Progenitor cell of endocrine pancreas (in vitro differentiated cells): ENCODE measurements around the gene HTATSF1. TPM values are rescaled to one million over a fixed set of nuclear protein-coding genes. Genes with fewer than 3 reads are reported as not detected.

Source experiments
- DNase-seq: peaks from one replicate; pipeline ENCODE4 v3.0.0; 2021; ENCODE audit warnings: low spot score; ENCODE audit not compliant: unreplicated experiment
- H3K27ac Mint-ChIP-seq: 2 replicates; pipeline ENCODE4 v1.8.0; 2021; ENCODE audit warnings: mild to moderate bottlenecking, moderate library complexity, mixed read lengths
- H3K27me3 Mint-ChIP-seq: 2 replicates; pipeline ENCODE4 v1.8.0; 2021; ENCODE audit warnings: mixed read lengths
- H3K36me3 Mint-ChIP-seq: 2 replicates; pipeline ENCODE4 v1.8.0; 2022; ENCODE audit warnings: mixed read lengths; ENCODE audit not compliant: insufficient read depth
- H3K4me1 Mint-ChIP-seq: 2 replicates; pipeline ENCODE4 v1.8.0; 2021; ENCODE audit warnings: low read depth, mixed read lengths
- H3K4me3 Mint-ChIP-seq: 2 replicates; pipeline ENCODE4 v1.8.0; 2021; ENCODE audit warnings: low read depth, mild to moderate bottlenecking, moderate library complexity, mixed read lengths
- H3K9me3 Mint-ChIP-seq: 2 replicates; pipeline ENCODE4 v1.8.0; 2021; ENCODE audit warnings: low read depth, mixed read lengths
- total RNA-seq: library from RNA; stranded (reverse); gene quantifications from 2 replicates; pipeline ENCODE4 v1.2.1, GENCODE V29; 2021
- TF ChIP-seq, protein P1 (sequence below): fragments of 200-600 bp; sonication (generic); IDR thresholded peaks from one replicate; pipeline ENCODE4 v1.5.0; 2021; ENCODE audit warnings: antibody characterized with exemption, mild to moderate bottlenecking; ENCODE audit not compliant: unreplicated experiment

The HTATSF1 gene
- total RNA-seq, 1 donor from 2014 or later, result 60.4 TPM

- no peaks in the 10 kb centered on the region for H3K27me3 Mint-ChIP-seq
- no peaks in the 10 kb centered on the region for H3K36me3 Mint-ChIP-seq
- H3K4me3 Mint-ChIP-seq, result no peak overlapping the region
- peaks cover 3% of the 10 kb centered on the region for H3K4me1 Mint-ChIP-seq
- TF ChIP-seq, protein P1, sequence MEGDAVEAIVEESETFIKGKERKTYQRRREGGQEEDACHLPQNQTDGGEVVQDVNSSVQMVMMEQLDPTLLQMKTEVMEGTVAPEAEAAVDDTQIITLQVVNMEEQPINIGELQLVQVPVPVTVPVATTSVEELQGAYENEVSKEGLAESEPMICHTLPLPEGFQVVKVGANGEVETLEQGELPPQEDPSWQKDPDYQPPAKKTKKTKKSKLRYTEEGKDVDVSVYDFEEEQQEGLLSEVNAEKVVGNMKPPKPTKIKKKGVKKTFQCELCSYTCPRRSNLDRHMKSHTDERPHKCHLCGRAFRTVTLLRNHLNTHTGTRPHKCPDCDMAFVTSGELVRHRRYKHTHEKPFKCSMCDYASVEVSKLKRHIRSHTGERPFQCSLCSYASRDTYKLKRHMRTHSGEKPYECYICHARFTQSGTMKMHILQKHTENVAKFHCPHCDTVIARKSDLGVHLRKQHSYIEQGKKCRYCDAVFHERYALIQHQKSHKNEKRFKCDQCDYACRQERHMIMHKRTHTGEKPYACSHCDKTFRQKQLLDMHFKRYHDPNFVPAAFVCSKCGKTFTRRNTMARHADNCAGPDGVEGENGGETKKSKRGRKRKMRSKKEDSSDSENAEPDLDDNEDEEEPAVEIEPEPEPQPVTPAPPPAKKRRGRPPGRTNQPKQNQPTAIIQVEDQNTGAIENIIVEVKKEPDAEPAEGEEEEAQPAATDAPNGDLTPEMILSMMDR, result no peak
- peaks cover 36% of the 10 kb centered on the region for H3K9me3 Mint-ChIP-seq
- no peak overlapping the region for H3K27ac Mint-ChIP-seq
- no peak for DNase-seq
Observed at GRCh38 chrX:136525738-136526606, 28.6 kb downstream of the HTATSF1 start.

DNA sequence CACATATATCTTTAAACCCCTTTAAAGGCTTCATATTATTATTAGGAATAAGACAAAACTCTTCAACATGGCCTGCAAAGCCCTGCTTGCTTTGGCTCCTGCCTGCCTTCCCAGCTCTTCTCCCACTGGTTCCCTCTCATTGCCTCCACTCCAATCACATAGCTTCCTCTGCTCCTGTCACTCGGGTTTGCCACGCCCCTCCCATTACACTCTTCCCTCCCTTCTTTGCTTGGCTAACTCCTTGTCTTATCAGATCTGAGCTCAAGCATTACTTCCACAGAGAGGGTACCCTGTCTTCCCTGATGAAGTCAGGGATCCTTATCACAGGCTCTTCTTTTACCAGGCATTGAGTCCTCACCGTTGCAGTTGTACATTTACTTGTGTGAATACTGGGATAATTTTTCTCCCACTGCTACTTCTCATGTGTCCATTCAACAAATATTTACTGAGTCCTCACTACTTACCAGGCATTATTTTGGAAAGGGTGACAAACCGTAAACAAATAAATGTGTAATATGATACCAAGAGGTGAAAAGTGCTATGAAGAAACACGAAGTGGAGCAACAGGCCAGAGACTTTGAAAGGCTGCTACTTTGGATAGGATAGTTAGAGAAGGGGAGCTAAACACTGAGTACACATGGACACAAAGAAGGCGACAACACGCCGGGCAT, 31.4 kb downstream of the HTATSF1 start:
- Mint-ChIP-seq H3K27ac (peak overlapping the region; percentile 15), H3K4me1 (peaks cover 3% of the 10 kb centered on the region), H3K9me3 (peaks cover 37% of the 10 kb centered on the region), H3K4me3 (no peak overlapping the region), H3K36me3 (no peaks in the 10 kb centered on the region), H3K27me3 (no peaks in the 10 kb centered on the region)
- DNase-seq, result no peak
- TF ChIP-seq, protein P1, result no peak

DNA sequence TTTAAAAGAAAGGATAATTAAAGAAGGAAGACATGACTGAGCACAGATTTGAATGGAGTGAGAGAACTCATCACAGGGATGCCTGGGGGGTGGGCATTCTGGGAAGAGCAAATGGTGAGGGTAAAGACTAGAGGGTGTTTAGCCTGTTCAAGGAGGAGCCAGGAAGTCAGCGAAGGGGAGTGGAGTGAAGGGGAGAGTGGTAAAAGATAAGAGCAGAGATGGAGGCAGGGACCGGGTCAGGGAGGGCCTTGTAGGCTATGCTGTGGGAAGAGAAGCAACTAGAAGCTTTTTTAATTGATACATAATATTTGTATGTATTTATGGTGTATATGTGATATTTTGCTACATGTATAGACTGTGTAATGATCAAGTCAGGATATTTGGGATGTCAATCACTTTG, 32.4 kb downstream of the HTATSF1 start:
- Mint-ChIP-seq H3K9me3 (peaks cover 37% of the 10 kb centered on the region), H3K4me1 (peaks cover 3% of the 10 kb centered on the region), H3K27ac (no peak overlapping the region), H3K36me3 (no peaks in the 10 kb centered on the region), H3K4me3 (no peak overlapping the region), H3K27me3 (no peaks in the 10 kb centered on the region)
- no peak for DNase-seq
- TF ChIP-seq, protein P1, result no peak

GRCh38 chrX:136531951-136532350, 34.6 kb downstream of the HTATSF1 start, which contains the start of gene VGLL1:
Gene VGLL1, plus strand, starts transcription at chrX:136532215. Its CDS starts 3,806 bp downstream, at chrX:136536021.
- Mint-ChIP-seq H3K36me3 (no peaks in the 10 kb centered on the region), H3K9me3 (peaks cover 39% of the 10 kb centered on the region)

GRCh38 chrX:136534131-136534530, 36.7 kb downstream of the HTATSF1 start:
- Mint-ChIP-seq H3K4me3 (no peak overlapping the region), H3K4me1 (no peaks in the 10 kb centered on the region), H3K27me3 (no peaks in the 10 kb centered on the region), H3K36me3 (no peaks in the 10 kb centered on the region), H3K27ac (no peak overlapping the region), H3K9me3 (peaks cover 30% of the 10 kb centered on the region)
- DNase-seq, result no peak
- TF ChIP-seq, protein P1, result no peak

More at GRCh38 chrX:136531951-136532350, 34.6 kb downstream of the HTATSF1 start, which contains the start of gene VGLL1:
- Mint-ChIP-seq H3K27ac (no peak within 1 kb of the TSS), H3K27me3 (no peaks in the 10 kb centered on the region), H3K4me1 (peaks cover 1% of the 10 kb centered on the region), H3K4me3 (no peak within 1 kb of the TSS)
- DNase-seq, result no peak
- TF ChIP-seq, protein P1, result no peak
